Testis (tissue), 2 donors: ENCODE results near the gene CHMP2A.

Experiments used
- CTCF ChIP-seq, 3 experiments: fragments of 450-650 bp in 2 of 3; fragments of 200-600 bp in 1 of 3; sonication (generic) in 1 of 3; IDR thresholded peaks; one replicate each; pipeline ENCODE4 v1.5.1; 2016 to 2019; ENCODE audit warnings: antibody characterized with exemption in 3 of 3, mild to moderate bottlenecking in 2 of 3, moderate library complexity in 1 of 3
- POLR2A ChIP-seq: fragments of 450-650 bp; IDR thresholded peaks from one replicate; pipeline ENCODE4 v1.6.1; 2017; ENCODE audit warnings: antibody characterized with exemption, mild to moderate bottlenecking, moderate library complexity

GRCh38 chr19:58572026-58572817, 17.3 kb upstream of the CHMP2A start:
- TF ChIP-seq CTCF (IDR thresholded peaks at IDR 0.05) (no peak), POLR2A (no peak)
